K562 (cell line): ENCODE data around the gene PSMD13. TPM values are rescaled to one million over a fixed set of nuclear protein-coding genes. Genes with fewer than 3 reads are reported as not detected.

Experiments
- ATAC-seq: fragments of 200-7000 bp; cut with Tn5 transposase; 3 replicates; pipeline ENCODE4 v1.9.1; 2020; ENCODE audit warnings: moderate library complexity
- BruUV-seq: library from RNA; stranded (reverse); fragments of 400-500 nt; replicated peaks from 2 replicates; lab custom pipeline; 2021; lab: Mats Ljungman, UMichigan
- CTCF ChIA-PET: fragments of 300-600 bp; formaldehyde crosslinking; extraction: SDS; loops from one replicate; lab custom pipeline; 2021; ENCODE audit warnings: low intra/inter-chr PET ratio; lab: Yijun Ruan, JAX
- POLR2A ChIA-PET: fragments of 300-600, 350-650 bp; sonication (Branson Sonifier 250); formaldehyde crosslinking; extraction: SDS; loops from one replicate; lab custom pipeline; 2021; ENCODE audit warnings: antibody characterized with exemption, inconsistent platforms; lab: Yijun Ruan, JAX
- DNase-seq, 4 experiments: peaks; one replicate each; pipeline versions ENCODE4 v3.0.0 to v3.0.0-alpha.2; 2011 to 2018; ENCODE audit warnings: low spot score in 3 of 4, mixed read lengths in 3 of 4; ENCODE audit errors: extremely low read depth in 1 of 4
- FAIRE-seq: peaks from 2 replicates; lab custom pipeline; 2011; peaks lifted over from hg19 to GRCh38; lab: Jason Lieb, UNC
- H2AFZ ChIP-seq: 2 replicates; pipeline ENCODE4 v1.6.0; 2011; ENCODE audit warnings: low read depth, low read length, control low read depth, inconsistent platforms
- H3K27ac ChIP-seq: fragments of 200-600 bp; 3 replicates; pipeline ENCODE4 v1.8.0; 2011; ENCODE audit warnings: low read depth, mild to moderate bottlenecking, control low read depth, inconsistent platforms, low read length, moderate library complexity, mixed read lengths; ENCODE audit errors: extremely low read depth
- H3K27me3 ChIP-seq, 2 experiments: fragments of 300-600 bp in 1 of 2; 2 replicates in 1 of 2; 3 replicates in 1 of 2; pipeline versions ENCODE4 v1.6.0 to v1.8.0; 2011; ENCODE audit warnings: inconsistent platforms in 2 of 2, low read length in 2 of 2, mild to moderate bottlenecking in 1 of 2, mixed read lengths in 1 of 2, moderate library complexity in 1 of 2; ENCODE audit not compliant: control insufficient read depth in 2 of 2, insufficient read depth in 2 of 2
- H3K36me3 ChIP-seq: fragments of 300-600 bp; 3 replicates; pipeline ENCODE4 v1.8.0; 2011; ENCODE audit warnings: mild to moderate bottlenecking, low read length, inconsistent platforms; ENCODE audit not compliant: control insufficient read depth, insufficient read depth
- H3K4me1 ChIP-seq, 2 experiments: fragments of 200-600 bp in 1 of 2; replicated peaks in 1 of 2; 2 replicates in 1 of 2; 3 replicates in 1 of 2; pipeline versions ENCODE4 v1.5.1 to v1.8.0; 2011; ENCODE audit warnings: inconsistent platforms in 2 of 2, low read length in 2 of 2, mild to moderate bottlenecking in 1 of 2, mixed read lengths in 1 of 2, moderate library complexity in 1 of 2; ENCODE audit not compliant: control insufficient read depth in 2 of 2, insufficient read depth in 2 of 2
- H3K4me2 ChIP-seq: 2 replicates; pipeline ENCODE4 v1.6.1; 2011; ENCODE audit warnings: low read length, control low read depth, inconsistent platforms, mixed read lengths; ENCODE audit not compliant: insufficient read depth
- H3K4me3 ChIP-seq: fragments of 200-600 bp; sonication (generic), shearing (Covaris generic); 2 replicates; pipeline ENCODE4 v1.5.1; 2016; ENCODE audit warnings: control low read depth, inconsistent platforms
- H3K79me2 ChIP-seq: fragments of 200-600 bp; 3 replicates; pipeline ENCODE4 v1.8.0; 2011; ENCODE audit warnings: low read length, inconsistent platforms; ENCODE audit not compliant: control insufficient read depth, insufficient read depth
- H3K9ac ChIP-seq, 2 experiments: 2 replicates each; pipeline versions ENCODE4 v1.6.0 to v1.6.1; 2011; ENCODE audit warnings: low read depth in 2 of 2, low read length in 2 of 2, control low read depth in 1 of 2, inconsistent platforms in 1 of 2, mild to moderate bottlenecking in 1 of 2, mixed read lengths in 1 of 2; ENCODE audit not compliant: insufficient read depth in 1 of 2
- H3K9me1 ChIP-seq: one replicate; pipeline ENCODE4 v1.6.0; 2011; ENCODE audit warnings: inconsistent platforms, mild to moderate bottlenecking, low read length, moderate library complexity; ENCODE audit not compliant: control insufficient read depth, insufficient read depth
- H3K9me3 ChIP-seq: replicated peaks from 2 replicates; pipeline ENCODE4 v1.5.1; 2011; ENCODE audit warnings: low read depth, low read length, inconsistent platforms; ENCODE audit not compliant: control insufficient read depth, insufficient read depth
- H4K20me1 ChIP-seq: replicated peaks from 2 replicates; pipeline ENCODE4 v1.6.1; 2011; ENCODE audit warnings: low read length, inconsistent platforms, mixed read lengths; ENCODE audit not compliant: control insufficient read depth, insufficient read depth
- CGGBP1 ChIP-seq: fragments of 250-450 bp; sonication (Bioruptor Pico); IDR thresholded peaks from 2 replicates; pipeline ENCODE4 v1.9.0; 2021; ENCODE audit warnings: mild to moderate bottlenecking
- POLR2G ChIP-seq: fragments of 200-400 bp; formaldehyde crosslinking; IDR thresholded peaks from 2 replicates; pipeline ENCODE4 v1.6.1; 2017; ENCODE audit warnings: low read depth, mild to moderate bottlenecking, antibody characterized with exemption, low read length, moderate library complexity
- WGBS: fragments of 100-300 bp; shearing (Covaris generic); methylation state at CpG from one replicate; pipeline ENCODE4 v1.1.6; 2016; ENCODE audit warnings: low coverage, mixed read lengths; ENCODE audit not compliant: insufficient coverage; ENCODE audit errors: missing lambda C conversion rate; 5-methylcytosine and 5-hydroxymethylcytosine counted together
- in situ Hi-C: fragments of 300-500 bp; cut with MboI; formaldehyde crosslinking; loops from 4 replicates; pipeline ENCODE4 v1.15.0; 2018; ENCODE audit warnings: inconsistent platforms, mixed read lengths
- intact Hi-C: fragments of 100-400 bp; cut with micrococcal nuclease; formaldehyde crosslinking; loops from 2 replicates; pipeline ENCODE4 v1.14.2; 2022
- polyA plus RNA-seq, 8 experiments: library from polyadenylated mRNA; depleted of rRNA in 4 of 8; stranded (reverse) in 5 of 8; unstranded in 3 of 8; fragments of >200 nt; fragmentation: Nextera tagmentation in 2 of 8; fragmentation: Illumina TruSeq in 1 of 8; extraction: Ambion mirVana in 2 of 8; extraction: Trizol in 1 of 8; gene quantifications; 2 replicates each; pipeline versions ENCODE4 v1.2.1 to v1.2.3, GENCODE V29; 2011 to 2014; ENCODE audit warnings: inconsistent platforms in 1 of 8, missing spikeins in 1 of 8
- total RNA-seq, 7 experiments: library from RNA; depleted of rRNA in 6 of 7; stranded (reverse); fragments of >200 nt in 6 of 7; fragmentation: Illumina TruSeq in 2 of 7; extraction: Trizol in 2 of 7; gene quantifications; 2 replicates each; pipeline versions ENCODE4 v1.2.1 to v1.2.3, GENCODE V29; 2011 to 2021; ENCODE audit warnings: low replicate concordance in 1 of 7

The PSMD13 gene
- total and polyA plus RNA-seq, 9 of the 15 experiments (the other 6 are each of a cell fraction or from before 2014, with no cell fraction given), result 185 to 383 (median 267) TPM

DNA sequence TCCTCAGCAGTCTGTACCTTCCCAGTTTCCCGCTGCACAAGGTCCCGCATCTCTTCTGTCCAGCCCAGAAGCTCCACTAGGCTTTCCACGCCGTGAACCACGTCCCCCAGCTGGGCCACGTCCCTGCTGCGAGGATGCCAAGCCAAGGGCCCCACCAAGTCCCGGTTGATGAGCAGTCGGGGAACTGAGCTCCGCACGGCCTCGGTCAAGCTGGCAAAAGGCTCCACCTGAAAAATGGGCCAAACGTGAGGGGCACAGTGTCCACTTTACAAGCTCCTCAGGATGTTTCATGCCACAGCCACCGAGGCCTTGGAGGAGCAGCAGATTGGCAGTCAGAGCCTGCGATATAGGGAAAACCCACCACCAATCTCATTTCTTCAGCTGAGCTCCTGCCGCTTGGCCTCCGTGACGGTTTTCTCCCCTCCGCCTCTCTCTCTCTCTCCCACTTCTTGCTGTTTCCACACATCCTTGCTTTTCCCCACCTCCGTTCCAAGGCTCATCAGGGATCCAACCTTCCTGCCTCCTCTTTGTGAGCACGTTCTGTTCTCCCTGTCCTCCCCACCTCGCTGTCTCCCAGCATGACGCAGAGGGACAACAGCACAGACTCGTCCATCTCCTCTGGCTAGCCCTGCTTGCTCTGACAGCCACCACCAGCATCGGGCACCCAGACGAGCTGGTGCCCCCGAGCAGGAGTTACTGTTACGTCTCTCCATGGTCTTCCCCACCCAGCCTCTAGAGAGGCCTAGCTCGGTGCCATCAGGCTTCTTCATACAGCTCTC is 17.8 kb upstream of the PSMD13 start:
- TF ChIP-seq CGGBP1 (CRISPR knock-in tag) (no peak), POLR2G (0 out of 2 replicates have a peak, but pooled peaks have one; percentile 30)
- CTCF ChIA-PET, result interaction anchor here (0.6 kb wide), 1 partner anchor 50 kb away, joined by 3 read pairs; no protein-coding TSS in a partner anchor
- in situ Hi-C loops (loop anchor here (10.0 kb wide), 1 partner anchor 146 kb away; the partner anchor contains the start of gene B4GALNT4), intact Hi-C loops (no loop called here)
- DNase-seq (no peak), ATAC-seq (no peak), FAIRE-seq (no peak)
- POLR2A ChIA-PET, result interaction anchor here (5.5 kb wide), 1 partner anchor 11 kb away, joined by 63 read pairs; the partner anchor contains the start of genes BET1L and RIC8A
- peaks cover 55% of the 10 kb centered on the region; the same call in 2 of the 3 replicates for H3K36me3 ChIP-seq
- H4K20me1 ChIP-seq, result no peaks in the 10 kb centered on the region
- WGBS, result 93% methylated on average over 26 of the region's 29 CpGs
- BruUV-seq, result no TSS peak
- H3K9me1 ChIP-seq, result no peaks in the 10 kb centered on the region
- H3K4me1 ChIP-seq, result peaks cover 27 to 35% of the 10 kb centered on the region in 2 experiments; a peak in 4 of 5 replicates
- no peak overlapping the region for H2AFZ ChIP-seq
- H3K9me3 ChIP-seq, result peaks cover 21% of the 10 kb centered on the region
- no peaks in the 10 kb centered on the region for H3K79me2 ChIP-seq
- H3K4me3 ChIP-seq, result no peak overlapping the region
- H3K27me3 ChIP-seq, result no peaks in the 10 kb centered on the region
- peak overlapping the region; percentile 22; the same call in 1 of the 3 replicates for H3K27ac ChIP-seq
- H3K4me2 ChIP-seq, result no peak overlapping the region
- no peak overlapping the region for H3K9ac ChIP-seq
